Spinal cord (tissue), 10 donors: ENCODE results near the gene STRIP2. TPM values are rescaled to one million over a fixed set of nuclear protein-coding genes. Genes with fewer than 3 reads are reported as not detected.
"Not testable (repeated sequence)": the region's sequence is repeated elsewhere in the genome, so short reads cannot be mapped to it uniquely, and the experiment has no call there.

Source experiments
- DNase-seq, 6 donors: peaks; one replicate each; pipeline versions ENCODE4 v3.0.0 to v3.0.0-alpha.2; 2013 to 2015; ENCODE audit warnings: low spot score in 6 of 6, low read depth in 4 of 6
- H3K27ac ChIP-seq: one replicate; pipeline ENCODE4 v1.5.1; 2013; ENCODE audit warnings: low read depth, low read length, control low read depth
- H3K27me3 ChIP-seq: one replicate; pipeline ENCODE4 v1.6.1; 2013; ENCODE audit warnings: low read length; ENCODE audit not compliant: control insufficient read depth, insufficient read depth
- H3K36me3 ChIP-seq: one replicate; pipeline ENCODE4 v1.6.1; 2013; ENCODE audit warnings: low read length; ENCODE audit not compliant: control insufficient read depth, insufficient read depth
- H3K4me1 ChIP-seq: one replicate; pipeline ENCODE4 v1.6.1; 2013; ENCODE audit warnings: low read length; ENCODE audit not compliant: control insufficient read depth, insufficient read depth
- H3K4me3 ChIP-seq: one replicate; pipeline ENCODE4 v1.5.1; 2013; ENCODE audit warnings: low read depth, low read length, control low read depth
- H3K9me3 ChIP-seq: one replicate; pipeline ENCODE4 v1.6.1; 2013; ENCODE audit warnings: low read length; ENCODE audit not compliant: control insufficient read depth, insufficient read depth
- WGBS: methylation state at CpG from one replicate; pipeline ENCODE4 v1.1.5; 2013; ENCODE audit warnings: missing lambda C conversion rate; ENCODE audit not compliant: insufficient coverage; 5-methylcytosine and 5-hydroxymethylcytosine counted together
- polyA plus RNA-seq, 2 donors: library from polyadenylated mRNA; unstranded; fragments of 120-200 nt; gene quantifications; one replicate each; pipeline ENCODE4 v1.2.1, GENCODE V29; 2013; ENCODE audit not compliant: insufficient read length in 2 of 2
- total RNA-seq, 2 donors: library from RNA; depleted of rRNA in 1 of 2; stranded (reverse); fragments of 120-200 nt in 1 of 2; fragments of >200 nt in 1 of 2; gene quantifications; one replicate each; pipeline versions ENCODE4 v1.2.3 to v1.2.4, GENCODE V29; 2013 to 2014
- donor health status: healthy.

The STRIP2 gene
- total and polyA plus RNA-seq, 4 donors: 16.0 to 24.2 (median 18.1) TPM

- Histone ChIP-seq H3K4me3 (no peak overlapping the region), H3K27me3 (peaks cover 8% of the 10 kb centered on the region), H3K36me3 (no peaks in the 10 kb centered on the region), H3K9me3 (no peaks in the 10 kb centered on the region), H3K27ac (no peak overlapping the region), H3K4me1 (peaks cover 13% of the 10 kb centered on the region)
- DNase-seq: no peak
- 100% methylated on average over 3 of the region's 5 CpGs for WGBS
These were observed 3.0 kb downstream of the STRIP2 start for GRCh38 chr7:129437190-129437589.

GRCh38 chr7:129438281-129438838 is 4.1 kb downstream of the STRIP2 start:
- H3K4me1 ChIP-seq: peaks cover 11% of the 10 kb centered on the region
- no peak for DNase-seq
- H3K27ac ChIP-seq: no peak overlapping the region
- H3K36me3 ChIP-seq: no peaks in the 10 kb centered on the region
- peaks cover 5% of the 10 kb centered on the region for H3K27me3 ChIP-seq
- no peak overlapping the region for H3K4me3 ChIP-seq
- H3K9me3 ChIP-seq: no peaks in the 10 kb centered on the region
- 87% methylated on average over 3 of the region's 6 CpGs for WGBS

- WGBS: 67% methylated on average over 1 of the region's 5 CpGs
- Histone ChIP-seq H3K27ac (no peak overlapping the region), H3K27me3 (peaks cover 5% of the 10 kb centered on the region), H3K4me3 (no peak overlapping the region), H3K4me1 (peaks cover 5% of the 10 kb centered on the region), H3K36me3 (no peaks in the 10 kb centered on the region), H3K9me3 (no peaks in the 10 kb centered on the region)
- no peak for DNase-seq
These were observed 4.8 kb downstream of the STRIP2 start for GRCh38 chr7:129438839-129439651.

- H3K9me3 ChIP-seq: no peaks in the 10 kb centered on the region
- no peak overlapping the region for H3K4me3 ChIP-seq
- H3K36me3 ChIP-seq: no peaks in the 10 kb centered on the region
- DNase-seq: no peak
- H3K4me1 ChIP-seq: peaks cover under 1% of the 10 kb centered on the region
- WGBS: no CpG with 5 or more reads among the region's 3 CpGs
- no peak overlapping the region for H3K27ac ChIP-seq
- peaks cover 2% of the 10 kb centered on the region for H3K27me3 ChIP-seq
These were observed 5.9 kb downstream of the STRIP2 start for GRCh38 chr7:129439963-129440625.

GRCh38 chr7:129443612-129444011 is 9.4 kb downstream of the STRIP2 start:
- Histone ChIP-seq H3K27ac (no peak overlapping the region), H3K9me3 (no peaks in the 10 kb centered on the region), H3K36me3 (peaks cover 8% of the 10 kb centered on the region), H3K27me3 (no peaks in the 10 kb centered on the region), H3K4me1 (no peaks in the 10 kb centered on the region), H3K4me3 (no peak overlapping the region)
- no CpG with 5 or more reads among the region's 2 CpGs for WGBS
- no peak for DNase-seq

GRCh38 chr7:129444776-129445175 is 10.5 kb downstream of the STRIP2 start:
- H3K27ac ChIP-seq, H3K36me3 ChIP-seq, H3K9me3 ChIP-seq, H3K4me1 ChIP-seq, H3K27me3 ChIP-seq, H3K4me3 ChIP-seq, DNase-seq: not testable (repeated sequence)
- no CpG with 5 or more reads among the region's 5 CpGs for WGBS

- DNase-seq, H3K4me3 ChIP-seq, H3K9me3 ChIP-seq, H3K27ac ChIP-seq, H3K4me1 ChIP-seq, H3K27me3 ChIP-seq: not testable (repeated sequence)
- WGBS: 50% methylated on average over 2 of the region's 2 CpGs
- H3K36me3 ChIP-seq: peaks cover 10% of the 10 kb centered on the region
These were observed 12.7 kb downstream of the STRIP2 start for GRCh38 chr7:129446925-129447324.

GRCh38 chr7:129447445-129447844 is 13.2 kb downstream of the STRIP2 start:
- H3K9me3 ChIP-seq, H3K4me1 ChIP-seq, H3K27ac ChIP-seq, H3K27me3 ChIP-seq, H3K4me3 ChIP-seq, DNase-seq: not testable (repeated sequence)
- peaks cover 10% of the 10 kb centered on the region for H3K36me3 ChIP-seq
- WGBS: 98% methylated on average over 6 of the region's 6 CpGs

- not testable (repeated sequence) for H3K4me1 ChIP-seq, H3K4me3 ChIP-seq, DNase-seq, H3K27me3 ChIP-seq, H3K27ac ChIP-seq, H3K9me3 ChIP-seq
- no CpG with 5 or more reads among the region's 2 CpGs for WGBS
- H3K36me3 ChIP-seq: peaks cover 10% of the 10 kb centered on the region
These were observed 14.4 kb downstream of the STRIP2 start for GRCh38 chr7:129448608-129449007.

- Histone ChIP-seq H3K4me1 (no peaks in the 10 kb centered on the region), H3K27me3 (no peaks in the 10 kb centered on the region), H3K27ac (no peak overlapping the region), H3K9me3 (peaks cover 1% of the 10 kb centered on the region), H3K36me3 (peaks cover 21% of the 10 kb centered on the region), H3K4me3 (no peak overlapping the region)
- no peak for DNase-seq
These were observed 16.1 kb downstream of the STRIP2 start for GRCh38 chr7:129450295-129450694.
